Heart right ventricle (tissue), 16 donors: Measurements from ENCODE around the gene CXCL8. TPM values are rescaled to one million over a fixed set of nuclear protein-coding genes. Genes with fewer than 3 reads are reported as not detected.

ENCODE experiments used
- ATAC-seq, 8 donors: fragments of 200-7000 bp; cut with Tn5 transposase; one replicate each; pipeline ENCODE4 v1.9.1; 2020; ENCODE audit warnings: mild to moderate bottlenecking in 8 of 8, moderate library complexity in 8 of 8, moderate number of reproducible peaks in 1 of 8
- DNase-seq, 2 donors: peaks; one replicate each; pipeline ENCODE4 v3.0.0-alpha.2; 2020
- H3K27ac ChIP-seq, 10 donors: fragments of 200-600 bp; sonication (generic) in 2 of 10; one replicate each; pipeline versions ENCODE4 v1.5.0 to v1.8.0; 2020 to 2022; ENCODE audit warnings: mild to moderate bottlenecking in 3 of 10
- H3K27me3 ChIP-seq, 7 donors: fragments of 200-600 bp; one replicate each; pipeline ENCODE4 v1.8.0; 2021 to 2022; ENCODE audit warnings: mild to moderate bottlenecking in 2 of 7
- H3K36me3 ChIP-seq, 9 donors: fragments of 200-600 bp; sonication (generic) in 1 of 9; one replicate each; pipeline versions ENCODE4 v1.5.0 to v1.8.0; 2020 to 2022; ENCODE audit warnings: mild to moderate bottlenecking in 2 of 9
- H3K4me1 ChIP-seq, 9 donors: fragments of 200-600 bp; sonication (generic) in 1 of 9; one replicate each; pipeline versions ENCODE4 v1.5.0 to v1.8.0; 2020 to 2022; ENCODE audit warnings: mild to moderate bottlenecking in 4 of 9
- H3K4me3 ChIP-seq, 10 donors: fragments of 200-600 bp; sonication (generic) in 2 of 10; one replicate each; pipeline versions ENCODE4 v1.5.0 to v1.8.0; 2020 to 2022; ENCODE audit warnings: mild to moderate bottlenecking in 7 of 10, moderate library complexity in 2 of 10
- H3K9me3 ChIP-seq, 11 donors: fragments of 200-600 bp in 10 of 11; sonication (generic) in 2 of 11; one replicate each; pipeline versions ENCODE4 v1.5.0 to v1.8.0; 2013 to 2022; ENCODE audit warnings: mild to moderate bottlenecking in 2 of 11, control low read depth in 1 of 11, moderate library complexity in 1 of 11
- CTCF ChIP-seq, 9 donors: fragments of 200-600 bp; sonication (generic) in 2 of 9; IDR thresholded peaks; one replicate each; pipeline versions ENCODE4 v1.5.0 to v1.8.0; 2021 to 2022; ENCODE audit warnings: antibody characterized with exemption in 9 of 9, mild to moderate bottlenecking in 5 of 9, moderate library complexity in 1 of 9
- WGBS, 2 donors: extraction: QIAGEN DNeasy Blood & Tissue Kit; methylation state at CpG; one replicate each; pipeline ENCODE4 v1.1.7; 2013; ENCODE audit warnings: inconsistent platforms in 1 of 2; 5-methylcytosine and 5-hydroxymethylcytosine counted together
- intact Hi-C, 10 donors: fragments of 100-400 bp; cut with DNase I; formaldehyde crosslinking; loops; one replicate each; pipeline versions ENCODE4 v1.11.1 to v1.14.2; 2022
- polyA plus RNA-seq, 2 donors: library from polyadenylated mRNA; stranded (reverse); fragments of 200-250 nt; gene quantifications; one replicate each; pipeline ENCODE4 v1.2.3, GENCODE V29; 2013
- total RNA-seq, 10 donors: library from RNA; stranded (reverse); fragmentation: NEBNext Ultra II Directional in 3 of 10; extraction: Animal tissue kit (Norgen Biotek cat#: 25700) in 3 of 10; gene quantifications; one replicate each; pipeline versions ENCODE4 v1.2.1 to v1.2.4, GENCODE V29; 2021 to 2023
- donor health status: Arrhythmogenic right ventricular cardiomyopathy.
- donor health status: ischemic (EF 13 %, LVEDD 7.1; RV severe dilation, severe dysfunction).
- donor health status: healthy with polysubstance abuse.
- donor health status: DM: no; HTN: yes; CAD: no.
- donor health status: DM: no; HTN: no; CAD: no.
- donor health status: ischemic (EF 25% LVEDD 6.9; RV normal size, moderate dysfunction).
- donor health status: ischemic (EF 25% LVEDD 5.7; RV mildly dilated, moderate dysfunction).
- donor health status: healthy.
- donor health status: DM: yes; HTN: yes; CAD: no.
- donor health status: Ischemic cardiomyopathy.
- donor health status: ischemic (EF 35%, LVEDD 5.7; RV mildly dilated, moderate dysfunction).
- donor health status: nonischemic (EF 11% LVEDD 7.7; RV severe dilation, severe dysfunction).
- donor health status: DM: yes; HTN: yes; CAD: no.
- donor health status: PGD.
- donor health status: ischemic (EF 29% LVEDD 5.4; RV normal size, mild dysfunction).
- donor health status: nonischemic (EF 23%, LVEDD 6.1; RV moderate dilation, normal function).

The CXCL8 gene
- total and polyA plus RNA-seq, 12 donors: 0.23 to 19.3 (median 0.72) TPM; not detected in 1

GRCh38 chr4:73753215-73753614 lies 12.8 kb downstream of the CXCL8 start:
- Histone ChIP-seq H3K36me3 (no peaks in the 10 kb centered on the region), H3K9me3 (peaks cover 0 to 4% (median 0%) of the 10 kb centered on the region in 11 donors), H3K27me3 (no peaks in the 10 kb centered on the region), H3K27ac (no peak overlapping the region), H3K4me3 (no peak overlapping the region), H3K4me1 (peaks cover 0 to 8% (median 0%) of the 10 kb centered on the region in 9 donors)
- WGBS, 2 donors: 86 to 88% methylated on average over 1 of the region's 1 CpG
- ATAC-seq (no peak), DNase-seq (no peak)
- no peak for TF ChIP-seq CTCF (IDR thresholded peaks at IDR 0.05)
- intact Hi-C loops: no loop called here

- Histone ChIP-seq H3K4me1 (peaks cover 0 to 15% (median 0%) of the 10 kb centered on the region in 9 donors), H3K27me3 (no peaks in the 10 kb centered on the region), H3K4me3 (no peak overlapping the region), H3K27ac (no peak overlapping the region), H3K9me3 (peaks cover 0 to 4% (median 0%) of the 10 kb centered on the region in 11 donors), H3K36me3 (no peaks in the 10 kb centered on the region)
- intact Hi-C loops: no loop called here
- no peak for TF ChIP-seq CTCF (IDR thresholded peaks at IDR 0.05)
- ATAC-seq: no peak
- DNase-seq: no peak
Measured at GRCh38 chr4:73754934-73755333, 14.6 kb downstream of the CXCL8 start.

DNA sequence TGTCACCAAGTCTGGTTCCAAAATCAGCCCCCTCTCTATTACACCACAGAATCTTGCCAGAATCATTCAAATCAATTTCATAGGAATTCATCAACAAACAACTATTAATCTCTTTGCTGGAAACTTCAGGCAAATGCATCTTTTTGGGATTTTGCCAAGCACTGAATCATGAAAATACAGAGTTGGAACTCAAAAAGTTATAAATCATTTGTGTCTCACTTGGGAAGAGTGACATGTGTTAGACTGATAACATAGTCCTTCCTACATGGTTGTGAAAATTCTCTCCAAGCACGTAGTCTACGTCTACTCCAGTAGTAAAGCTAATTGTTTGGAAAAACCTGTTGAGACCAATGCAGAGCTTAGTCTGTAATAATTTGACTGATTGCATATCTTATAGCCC lies 19.0 kb downstream of the CXCL8 start:
- 63 to 73% methylated on average over 2 of the region's 2 CpGs for WGBS, 2 donors
- DNase-seq: no peak

GRCh38 chr4:73761856-73762255 lies 21.5 kb downstream of the CXCL8 start:
- DNase-seq: no peak
- H3K36me3 ChIP-seq: no peaks in the 10 kb centered on the region
- intact Hi-C loops: loop anchor here in 1 of 10 donors (10.0 kb wide), 1 partner anchor 103 kb away; the partner anchor contains the start of gene CXCL1
- no peaks in the 10 kb centered on the region for H3K27me3 ChIP-seq
- no peak overlapping the region for H3K27ac ChIP-seq
- H3K4me1 ChIP-seq: peaks cover 0 to 21% (median 0%) of the 10 kb centered on the region in 9 donors
- no peaks in the 10 kb centered on the region for H3K9me3 ChIP-seq
- ATAC-seq: no peak
- no peak overlapping the region for H3K4me3 ChIP-seq
- TF ChIP-seq CTCF (IDR thresholded peaks at IDR 0.05): no peak
- WGBS, 2 donors: 87 to 91% methylated on average over 1 of the region's 1 CpG

More for the DNA sequence above, 19.0 kb downstream of the CXCL8 start:
- intact Hi-C loops: no loop called here
- ATAC-seq: no peak
- H3K27me3 ChIP-seq: no peaks in the 10 kb centered on the region
- TF ChIP-seq CTCF (IDR thresholded peaks at IDR 0.05): no peak
- H3K36me3 ChIP-seq: no peaks in the 10 kb centered on the region
- H3K9me3 ChIP-seq: peaks cover 0 to 4% (median 0%) of the 10 kb centered on the region in 11 donors
- no peak overlapping the region for H3K27ac ChIP-seq
- peaks cover 0 to 21% (median 0%) of the 10 kb centered on the region in 9 donors for H3K4me1 ChIP-seq
- H3K4me3 ChIP-seq: no peak overlapping the region
